A549 (cell line): ENCODE results near the gene UTP11. TPM values are rescaled to one million over a fixed set of nuclear protein-coding genes. Genes with fewer than 3 reads are reported as not detected.

Experiments used
- ATAC-seq, 2 experiments: fragments of 200-7000 bp in 1 of 2; fragments of >200 bp in 1 of 2; cut with Nextera tagmentation in 1 of 2; cut with Tn5 transposase in 1 of 2; 3 replicates each; pipeline versions ENCODE4 v1.8.0 to v1.9.1; 2018 to 2020; ENCODE audit warnings: mild to moderate bottlenecking in 1 of 2, moderate library complexity in 1 of 2
- CTCF ChIA-PET: fragments of 300-600 bp; sonication (Branson Sonifier 250); formaldehyde crosslinking; extraction: SDS; loops from one replicate; lab custom pipeline; 2021; ENCODE audit warnings: antibody characterized with exemption, inconsistent platforms; lab: Yijun Ruan, JAX
- POLR2A ChIA-PET: fragments of 350-600 bp; formaldehyde crosslinking; extraction: SDS; loops from one replicate; lab custom pipeline; 2021; ENCODE audit warnings: antibody characterized with exemption, inconsistent platforms; lab: Yijun Ruan, JAX
- DNase-seq, 2 experiments: peaks; one replicate each; pipeline versions ENCODE4 v3.0.0 to v3.0.0-alpha.2; 2011 to 2016; ENCODE audit warnings: low read depth in 1 of 2, low spot score in 1 of 2
- FAIRE-seq: peaks from 2 replicates; lab custom pipeline; 2011; peaks lifted over from hg19 to GRCh38; lab: Jason Lieb, UNC
- H3K27ac ChIP-seq, 2 experiments: fragments of >200 bp; sonication (Bioruptor Twin); formaldehyde crosslinking; 3 replicates each; pipeline ENCODE4 v1.5.1; 2016 to 2017
- H3K4me1 ChIP-seq: fragments of >200 bp; sonication (Bioruptor Twin); formaldehyde crosslinking; 3 replicates; pipeline ENCODE4 v1.6.1; 2016
- H3K4me2 ChIP-seq: fragments of >200 bp; sonication (Bioruptor Twin); formaldehyde crosslinking; 3 replicates; pipeline ENCODE4 v1.6.1; 2016
- H3K4me3 ChIP-seq: fragments of >200 bp; sonication (Bioruptor Twin); formaldehyde crosslinking; 3 replicates; pipeline ENCODE4 v1.5.1; 2016
- H3K9me3 ChIP-seq: fragments of >200 bp; sonication (Bioruptor Twin); formaldehyde crosslinking; 3 replicates; pipeline ENCODE4 v1.6.1; 2016
- BCL3 ChIP-seq: fragments of >200 bp; sonication (Bioruptor Twin); formaldehyde crosslinking; IDR thresholded peaks from 3 replicates; pipeline ENCODE4 v1.6.1; 2016
- CEBPB ChIP-seq, 2 experiments: fragments of >200 bp in 1 of 2; sonication (Bioruptor Twin) in 1 of 2; formaldehyde crosslinking in 1 of 2; IDR thresholded peaks; 2 replicates each; pipeline ENCODE4 v1.6.1; 2012 to 2016
- EHF ChIP-seq: fragments of 250-450 bp; sonication (Bioruptor Pico); IDR thresholded peaks from 2 replicates; pipeline ENCODE4 v1.5.0; 2020; ENCODE audit warnings: mild to moderate bottlenecking
- ESRRA ChIP-seq: fragments of 150-350 bp; IDR thresholded peaks from 2 replicates; pipeline ENCODE4 v1.6.1; 2014; ENCODE audit warnings: mild to moderate bottlenecking, low read length, borderline replicate concordance
- FOSB ChIP-seq: fragments of 250-450 bp; sonication (Bioruptor Pico); IDR thresholded peaks from 2 replicates; pipeline ENCODE4 v1.5.0; 2020; ENCODE audit warnings: mild to moderate bottlenecking, moderate library complexity
- FOSL2 ChIP-seq, 2 experiments: fragments of 450-650 bp in 1 of 2; fragments of >200 bp in 1 of 2; sonication (Bioruptor Twin) in 1 of 2; formaldehyde crosslinking; IDR thresholded peaks; 2 replicates each; pipeline versions ENCODE4 v1.5.0 to v1.6.1; 2016 to 2020; ENCODE audit warnings: mild to moderate bottlenecking in 1 of 2, moderate library complexity in 1 of 2
- GATA3 ChIP-seq: IDR thresholded peaks from 2 replicates; pipeline ENCODE4 v1.6.1; 2012; ENCODE audit warnings: borderline replicate concordance
- HDAC2 ChIP-seq: fragments of 200-600 bp; sonication (generic); IDR thresholded peaks from 2 replicates; pipeline ENCODE4 v1.6.1; 2016
- HMGXB4 ChIP-seq: fragments of 250-450 bp; sonication (Bioruptor Pico); IDR thresholded peaks from 2 replicates; pipeline ENCODE4 v1.5.0; 2021; ENCODE audit warnings: mild to moderate bottlenecking, moderate library complexity, borderline replicate concordance
- HOXA7 ChIP-seq: fragments of 250-450 bp; sonication (Bioruptor Pico); IDR thresholded peaks from 2 replicates; pipeline ENCODE4 v1.5.0; 2020; ENCODE audit warnings: mild to moderate bottlenecking, moderate library complexity
- JUN ChIP-seq, 2 experiments: fragments of >200 bp; sonication (Bioruptor Twin); formaldehyde crosslinking; IDR thresholded peaks; 2 replicates in 1 of 2; 3 replicates in 1 of 2; pipeline ENCODE4 v1.6.1; 2016 to 2017
- KDM1A ChIP-seq: fragments of 200-600 bp; sonication (generic); IDR thresholded peaks from 2 replicates; pipeline ENCODE4 v1.6.1; 2016; ENCODE audit warnings: low read depth, mild to moderate bottlenecking
- MAZ ChIP-seq: fragments of 150-350 bp; IDR thresholded peaks from 2 replicates; pipeline ENCODE4 v1.6.1; 2014; ENCODE audit warnings: antibody characterized with exemption, low read depth, low read length, borderline replicate concordance
- NFE2L2 ChIP-seq: fragments of 150-350 bp; conservative IDR thresholded peaks from 2 replicates; pipeline ENCODE4 v1.6.1; 2014; ENCODE audit warnings: low read length
- RAD21 ChIP-seq, 2 experiments: fragments of >200 bp in 1 of 2; sonication (Bioruptor Twin) in 1 of 2; formaldehyde crosslinking in 1 of 2; IDR thresholded peaks in 1 of 2; conservative IDR thresholded peaks in 1 of 2; 2 replicates in 1 of 2; 3 replicates in 1 of 2; pipeline ENCODE4 v1.6.1; 2012 to 2018; ENCODE audit warnings: inconsistent platforms in 1 of 2
- RARB ChIP-seq: fragments of 250-450 bp; sonication (Bioruptor Pico); IDR thresholded peaks from 2 replicates; pipeline ENCODE4 v1.8.0; 2021; ENCODE audit warnings: mild to moderate bottlenecking, moderate library complexity
- ZSCAN20 ChIP-seq: fragments of 250-450 bp; sonication (Bioruptor Pico); IDR thresholded peaks from 2 replicates; pipeline ENCODE4 v1.8.0; 2022; ENCODE audit warnings: mild to moderate bottlenecking, moderate library complexity
- WGBS: methylation state at CpG from one replicate; pipeline ENCODE4 v1.1.6; 2017; ENCODE audit errors: missing lambda C conversion rate; 5-methylcytosine and 5-hydroxymethylcytosine counted together
- polyA plus RNA-seq, 4 experiments: library from polyadenylated mRNA; depleted of rRNA in 3 of 4; stranded (reverse); fragments of >200 nt; fragmentation: RNase III in 1 of 4; extraction: RNeasy Plus Mini Kit Qiagen cat#74134 plus additional on column Dnase treatment in 1 of 4; gene quantifications; 2 replicates in 3 of 4; 3 replicates in 1 of 4; pipeline ENCODE4 v1.2.3, GENCODE V29; 2011 to 2017
- TF ChIP-seq, protein P1 (sequence below): fragments of 150-350 bp; IDR thresholded peaks from 2 replicates; pipeline ENCODE4 v1.6.1; 2014; ENCODE audit warnings: low read depth, mild to moderate bottlenecking, low read length
- TF ChIP-seq, protein P2 (sequence below): fragments of 450-650 bp; IDR thresholded peaks from 2 replicates; pipeline ENCODE4 v1.6.1; 2014; ENCODE audit warnings: antibody characterized with exemption
- TF ChIP-seq, protein P3 (sequence below): IDR thresholded peaks from 2 replicates; pipeline ENCODE4 v1.6.1; 2012; ENCODE audit warnings: low read depth, borderline replicate concordance

UTP11 gene
- polyA plus RNA-seq, 2 of the 4 experiments (the other 2 are of a cell fraction): 37.6 to 44.8 TPM

DNA sequence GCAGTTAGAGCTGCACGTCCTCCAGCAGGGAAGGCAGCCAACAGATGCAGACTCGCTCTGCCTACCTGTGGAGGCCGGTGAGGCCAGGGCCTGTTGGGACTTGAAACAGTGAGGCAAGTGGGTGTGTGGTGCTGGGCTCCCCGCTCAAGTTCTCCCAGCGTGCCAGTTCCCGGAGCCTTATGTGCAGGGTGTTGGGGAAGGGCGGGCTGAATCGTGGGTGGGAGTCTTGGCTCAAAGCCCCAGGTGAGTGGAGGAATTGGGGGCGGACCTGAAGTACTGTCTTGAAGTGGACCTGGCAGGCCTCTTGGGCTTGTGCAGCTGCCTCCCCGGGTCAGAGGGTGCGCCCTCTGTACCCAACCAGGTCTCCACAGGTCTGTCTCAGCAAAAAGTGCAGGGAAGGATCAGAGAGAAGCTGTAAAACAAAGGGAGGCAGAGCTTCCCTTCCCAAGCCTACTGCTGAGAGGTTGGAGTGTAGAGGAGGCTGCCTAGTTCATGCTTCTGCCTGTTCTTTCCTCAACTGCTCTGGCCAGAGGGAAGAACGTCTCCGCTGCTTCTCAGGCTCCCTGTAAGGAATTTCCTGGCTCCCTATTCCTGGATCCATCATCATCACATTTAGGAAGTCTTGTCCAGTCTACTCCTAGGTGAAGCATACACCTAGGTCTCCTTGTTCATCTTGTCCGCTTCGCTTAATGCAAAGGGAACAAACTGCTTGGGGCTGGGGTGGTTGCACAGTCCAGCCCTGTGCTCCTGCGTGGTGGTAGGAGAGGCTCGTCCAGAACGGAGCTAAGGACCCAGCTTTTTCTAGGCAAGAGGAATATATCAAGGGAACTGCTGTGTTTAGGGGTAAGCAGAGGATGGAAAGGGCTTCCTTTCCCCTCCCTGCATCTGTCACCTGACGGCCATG is 14.9 kb downstream of the UTP11 start:
- ATAC-seq (peak in 1 of 2 experiments; percentile 6; a peak in 1 of 6 replicates), DNase-seq (no peak), FAIRE-seq (no peak)
- H3K9me3 ChIP-seq: no peaks in the 10 kb centered on the region
- 85% methylated on average over 13 of the region's 19 CpGs for WGBS
- H3K4me3 ChIP-seq: no peak overlapping the region
- TF ChIP-seq CEBPB (IDR thresholded peaks at IDR 0.05) (no peak), RARB (CRISPR knock-in tag) (no peak), NFE2L2 (no peak), FOSB (CRISPR knock-in tag) (no peak), ZSCAN20 (CRISPR knock-in tag) (no peak)
- no peak overlapping the region for H3K27ac ChIP-seq
- CTCF ChIA-PET: interaction anchor here (0.7 to 3.8 kb wide), 17 partner anchors 10 to 812 kb away, joined by 3 to 31 read pairs (median 5); partner anchors contain the start of gene SF3A3
- no peak overlapping the region for H3K4me2 ChIP-seq
- POLR2A ChIA-PET: no interaction called here
- H3K4me1 ChIP-seq: 0 out of 3 replicates have a peak, but pooled peaks cover 3% of the 10 kb centered on the region

DNA sequence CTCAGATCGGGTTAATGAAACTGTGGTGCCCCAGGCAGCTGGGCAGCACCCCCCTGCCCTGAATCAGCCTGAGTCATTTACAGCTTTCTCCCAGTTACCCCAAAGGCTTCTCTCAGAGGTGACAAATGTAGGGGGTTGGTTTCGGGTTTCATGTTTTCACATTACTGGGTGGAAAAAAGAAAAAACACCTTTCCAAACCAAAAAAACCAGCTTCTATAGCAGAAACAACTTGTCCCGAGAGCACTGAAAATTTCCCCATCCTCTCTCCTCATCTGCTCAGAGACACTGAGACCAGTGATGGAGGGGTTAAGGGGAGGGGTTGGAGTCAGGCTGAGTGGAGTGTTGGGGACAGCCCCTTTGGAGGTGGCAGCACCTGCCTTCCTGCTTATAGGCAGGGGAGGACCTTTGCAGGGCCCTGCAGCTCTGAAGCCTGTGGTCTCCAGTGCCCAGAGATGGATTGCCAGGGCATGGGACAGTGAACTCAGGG is 15.6 kb downstream of the UTP11 start:
- TF ChIP-seq GATA3 (no peak), HDAC2 (no peak), HMGXB4 (CRISPR knock-in tag) (no peak), JUN (IDR thresholded peaks at IDR 0.05) (no peak), KDM1A (no peak), RAD21 (conservative IDR thresholded peaks at IDR 0.05 in 1 of 2, IDR thresholded peaks at IDR 0.05 in 1 of 2) (no peak)
- no peak overlapping the region for H3K4me3 ChIP-seq
- ATAC-seq (peak in 1 of 2 experiments; percentile 17; a peak in 1 of 6 replicates), DNase-seq (no peak), FAIRE-seq (no peak)
- 0 out of 3 replicates have a peak, but pooled peaks cover 3% of the 10 kb centered on the region for H3K4me1 ChIP-seq
- H3K9me3 ChIP-seq: no peaks in the 10 kb centered on the region
- 84% methylated on average over 3 of the region's 3 CpGs for WGBS
- POLR2A ChIA-PET: no interaction called here
- CTCF ChIA-PET: interaction anchor here (0.9 to 3.8 kb wide), 7 partner anchors 9 to 807 kb away, joined by 3 to 31 read pairs (median 4); no protein-coding TSS in a partner anchor
- H3K4me2 ChIP-seq: no peak overlapping the region
- H3K27ac ChIP-seq: no peak overlapping the region

- ChIA-PET CTCF (interaction anchor here (1.1 to 3.8 kb wide), 5 partner anchors 8 to 807 kb away, joined by 4 to 31 read pairs (median 6); no protein-coding TSS in a partner anchor), POLR2A (no interaction called here)
- Histone ChIP-seq H3K27ac (no peak overlapping the region), H3K4me3 (no peak overlapping the region), H3K4me1 (0 out of 3 replicates have a peak, but pooled peaks cover 3% of the 10 kb centered on the region), H3K4me2 (no peak overlapping the region), H3K9me3 (no peaks in the 10 kb centered on the region)
- no peak for DNase-seq
- WGBS: 100% methylated on average over 1 of the region's 2 CpGs
- TF ChIP-seq RARB (CRISPR knock-in tag) (no peak), ZSCAN20 (CRISPR knock-in tag) (no peak), ESRRA (no peak), HOXA7 (CRISPR knock-in tag) (no peak)
- FAIRE-seq: no peak
- ATAC-seq: peak in 1 of 2 experiments; percentile 14; a peak in 1 of 6 replicates
These were observed 16.1 kb downstream of the UTP11 start for GRCh38 chr1:38028671-38029070.

- ATAC-seq (no peak; a peak in 1 of 6 replicates), DNase-seq (no peak), FAIRE-seq (no peak)
- Histone ChIP-seq H3K4me1 (0 out of 3 replicates have a peak, but pooled peaks cover 3% of the 10 kb centered on the region), H3K9me3 (no peaks in the 10 kb centered on the region), H3K4me3 (no peak overlapping the region), H3K27ac (peak overlapping the region in 1 of 2 experiments; percentile 52; a peak in 3 of 6 replicates), H3K4me2 (no peak overlapping the region)
- ChIA-PET POLR2A (no interaction called here), CTCF (interaction anchor here (0.6 to 3.8 kb wide), 5 partner anchors 8 to 806 kb away, joined by 3 to 31 read pairs (median 6); no protein-coding TSS in a partner anchor)
- WGBS: 89% methylated on average over 18 of the region's 23 CpGs
- TF ChIP-seq MAZ (no peak), BCL3 (no peak), FOSB (CRISPR knock-in tag) (no peak), EHF (no peak), FOSL2 (IDR thresholded peaks at IDR 0.05) (no peak), FOSL2 (CRISPR knock-in tag; IDR thresholded peaks at IDR 0.05) (no peak)
- TF ChIP-seq, protein P1, sequence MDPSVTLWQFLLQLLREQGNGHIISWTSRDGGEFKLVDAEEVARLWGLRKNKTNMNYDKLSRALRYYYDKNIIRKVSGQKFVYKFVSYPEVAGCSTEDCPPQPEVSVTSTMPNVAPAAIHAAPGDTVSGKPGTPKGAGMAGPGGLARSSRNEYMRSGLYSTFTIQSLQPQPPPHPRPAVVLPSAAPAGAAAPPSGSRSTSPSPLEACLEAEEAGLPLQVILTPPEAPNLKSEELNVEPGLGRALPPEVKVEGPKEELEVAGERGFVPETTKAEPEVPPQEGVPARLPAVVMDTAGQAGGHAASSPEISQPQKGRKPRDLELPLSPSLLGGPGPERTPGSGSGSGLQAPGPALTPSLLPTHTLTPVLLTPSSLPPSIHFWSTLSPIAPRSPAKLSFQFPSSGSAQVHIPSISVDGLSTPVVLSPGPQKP: no peak
- TF ChIP-seq, protein P2, sequence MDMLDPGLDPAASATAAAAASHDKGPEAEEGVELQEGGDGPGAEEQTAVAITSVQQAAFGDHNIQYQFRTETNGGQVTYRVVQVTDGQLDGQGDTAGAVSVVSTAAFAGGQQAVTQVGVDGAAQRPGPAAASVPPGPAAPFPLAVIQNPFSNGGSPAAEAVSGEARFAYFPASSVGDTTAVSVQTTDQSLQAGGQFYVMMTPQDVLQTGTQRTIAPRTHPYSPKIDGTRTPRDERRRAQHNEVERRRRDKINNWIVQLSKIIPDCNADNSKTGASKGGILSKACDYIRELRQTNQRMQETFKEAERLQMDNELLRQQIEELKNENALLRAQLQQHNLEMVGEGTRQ: no peak
- TF ChIP-seq, protein P3, sequence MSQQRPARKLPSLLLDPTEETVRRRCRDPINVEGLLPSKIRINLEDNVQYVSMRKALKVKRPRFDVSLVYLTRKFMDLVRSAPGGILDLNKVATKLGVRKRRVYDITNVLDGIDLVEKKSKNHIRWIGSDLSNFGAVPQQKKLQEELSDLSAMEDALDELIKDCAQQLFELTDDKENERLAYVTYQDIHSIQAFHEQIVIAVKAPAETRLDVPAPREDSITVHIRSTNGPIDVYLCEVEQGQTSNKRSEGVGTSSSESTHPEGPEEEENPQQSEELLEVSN: no peak
These were observed 16.6 kb downstream of the UTP11 start for GRCh38 chr1:38029081-38029681.
